GM12878 (cell line): ENCODE results near the gene CCDC27. TPM values are rescaled to one million over a fixed set of nuclear protein-coding genes. Genes with fewer than 3 reads are reported as not detected.

Experiments used
- ATAC-seq: fragments of 200-7000 bp; cut with Tn5 transposase; 3 replicates; pipeline ENCODE4 v1.9.1; 2020; ENCODE audit warnings: mild to moderate bottlenecking, moderate library complexity
- BruUV-seq: library from RNA; stranded (reverse); fragments of 400-500 nt; replicated peaks from 2 replicates; lab custom pipeline; 2021; lab: Mats Ljungman, UMichigan
- CTCF ChIA-PET: fragments of 300-600 bp; sonication (Branson Sonifier 250); formaldehyde crosslinking; extraction: SDS; loops from one replicate; lab custom pipeline; 2021; ENCODE audit warnings: inconsistent platforms; lab: Yijun Ruan, JAX
- POLR2A ChIA-PET: fragments of 350-600 bp; formaldehyde crosslinking; extraction: SDS; loops from one replicate; lab custom pipeline; 2021; ENCODE audit warnings: inconsistent platforms; lab: Charles Lee
- RAD21 ChIA-PET: fragments of 300-600 bp; sonication (Branson Sonifier 250); formaldehyde crosslinking; loops from one replicate; lab custom pipeline; 2023; ENCODE audit warnings: antibody characterized with exemption; ENCODE audit not compliant: unreplicated experiment; lab: Charles Lee
- SMC1A ChIA-PET: fragments of 300-600 bp; sonication (Branson Sonifier 250); formaldehyde crosslinking; loops from one replicate; lab custom pipeline; 2023; ENCODE audit not compliant: unreplicated experiment, uncharacterized antibody; lab: Charles Lee
- DNase-seq: peaks from one replicate; pipeline ENCODE4 v3.0.0-alpha.2; 2011; ENCODE audit warnings: low read depth, low spot score
- FAIRE-seq: peaks from 3 replicates; lab custom pipeline; 2011; peaks lifted over from hg19 to GRCh38; lab: Jason Lieb, UNC
- H2AFZ ChIP-seq: 2 replicates; pipeline ENCODE4 v1.6.0; 2011; ENCODE audit warnings: low read depth, low read length, control low read depth; ENCODE audit not compliant: control insufficient read depth
- H3K27ac ChIP-seq: 2 replicates; pipeline ENCODE4 v1.5.1; 2011; ENCODE audit warnings: control low read depth; ENCODE audit not compliant: control insufficient read depth, insufficient read depth
- H3K27me3 ChIP-seq, 2 experiments: replicated peaks in 1 of 2; 2 replicates each; pipeline versions ENCODE4 v1.6.0 to v1.6.1; 2011; ENCODE audit warnings: low read length in 1 of 2; ENCODE audit not compliant: control insufficient read depth in 2 of 2, insufficient read depth in 2 of 2
- H3K36me3 ChIP-seq, 2 experiments: 2 replicates each; pipeline ENCODE4 v1.5.1; 2011; ENCODE audit warnings: low read length in 1 of 2; ENCODE audit not compliant: control insufficient read depth in 2 of 2, insufficient read depth in 2 of 2
- H3K4me1 ChIP-seq: 2 replicates; pipeline ENCODE4 v1.6.1; 2011; ENCODE audit warnings: mild to moderate bottlenecking, low read length, moderate library complexity, mixed read lengths; ENCODE audit not compliant: control insufficient read depth, insufficient read depth
- H3K4me2 ChIP-seq: 2 replicates; pipeline ENCODE4 v1.6.0; 2011; ENCODE audit warnings: control low read depth; ENCODE audit not compliant: control insufficient read depth, insufficient read depth
- H3K4me3 ChIP-seq: fragments of 200-600 bp; sonication (generic); 2 replicates; pipeline ENCODE4 v1.5.1; 2016
- H3K79me2 ChIP-seq: 2 replicates; pipeline ENCODE4 v1.6.0; 2011; ENCODE audit warnings: low read length; ENCODE audit not compliant: control insufficient read depth, insufficient read depth
- H3K9ac ChIP-seq: 2 replicates; pipeline ENCODE4 v1.8.0; 2011; ENCODE audit warnings: low read length, control low read depth, mixed read lengths; ENCODE audit not compliant: control insufficient read depth, insufficient read depth
- H3K9me3 ChIP-seq: replicated peaks from 3 replicates; pipeline ENCODE4 v1.5.1; 2011; ENCODE audit warnings: mild to moderate bottlenecking, low read length; ENCODE audit not compliant: control insufficient read depth, insufficient read depth
- H4K20me1 ChIP-seq: 2 replicates; pipeline ENCODE4 v1.6.0; 2011; ENCODE audit not compliant: control insufficient read depth, insufficient read depth
- BRCA1 ChIP-seq: IDR thresholded peaks from 2 replicates; pipeline ENCODE4 v1.6.1; 2011; ENCODE audit warnings: low read depth, low read length, improper control_type of control experiment
- CBX5 ChIP-seq: sonication (generic); IDR thresholded peaks from 2 replicates; pipeline ENCODE4 v1.6.1; 2016; ENCODE audit warnings: low read depth, moderate library complexity, mild to moderate bottlenecking, inconsistent platforms
- MEF2A ChIP-seq: IDR thresholded peaks from 2 replicates; pipeline ENCODE4 v1.6.1; 2011; ENCODE audit warnings: low read depth, mild to moderate bottlenecking, low read length, moderate library complexity; ENCODE audit not compliant: insufficient read depth
- POLR2A ChIP-seq: IDR thresholded peaks from 2 replicates; pipeline ENCODE4 v1.6.1; 2011; ENCODE audit warnings: low read depth, mild to moderate bottlenecking, low read length
- WGBS: methylation state at CpG from one replicate; pipeline ENCODE4 v1.1.6; 2016; ENCODE audit warnings: low lambda C conversion rate; ENCODE audit not compliant: insufficient replicate concordance, insufficient coverage; ENCODE audit errors: missing lambda C conversion rate; 5-methylcytosine and 5-hydroxymethylcytosine counted together
- in situ Hi-C: fragments of 300-500 bp; cut with MboI; formaldehyde crosslinking; loops from 9 replicates; pipeline ENCODE4 v1.14.3; 2018; ENCODE audit warnings: mixed read lengths
- intact Hi-C: fragments of 100-400 bp; cut with micrococcal nuclease; formaldehyde crosslinking; loops from one replicate; pipeline ENCODE4 v1.14.2; 2022; ENCODE audit not compliant: unreplicated experiment
- polyA plus RNA-seq, 11 experiments: library from polyadenylated mRNA; depleted of rRNA in 4 of 11; unstranded in 6 of 11; stranded (reverse) in 5 of 11; fragments of >200 nt; fragmentation: Nextera tagmentation in 4 of 11; fragmentation: Illumina TruSeq in 1 of 11; extraction: Ambion mirVana in 4 of 11; extraction: Trizol in 1 of 11; gene quantifications; 1 replicate in 1 of 11; 2 replicates in 10 of 11; pipeline versions ENCODE4 v1.2.1 to v1.2.3, GENCODE V29; 2011 to 2016; ENCODE audit warnings: inconsistent platforms in 2 of 11, missing spikeins in 2 of 11, low read depth in 1 of 11
- total RNA-seq, 4 experiments: library from RNA; depleted of rRNA in 3 of 4; stranded (reverse); fragments of >200 nt in 3 of 4; fragmentation: Illumina TruSeq in 1 of 4; extraction: Trizol in 1 of 4; gene quantifications; 2 replicates each; pipeline versions ENCODE4 v1.2.1 to v1.2.3, GENCODE V29; 2013 to 2021

The CCDC27 gene
- total and polyA plus RNA-seq, 10 of the 15 experiments (the other 5 are each of a cell fraction or from before 2014, with no cell fraction given): 0.05 TPM; not detected in 9

- intact Hi-C loops (no loop called here), in situ Hi-C loops (no loop called here)
- 0 out of 2 replicates have a peak, but pooled peaks have one; percentile 2 for TF ChIP-seq POLR2A
- no peak for TF ChIP-seq MEF2A
- TF ChIP-seq, all 136 proteins: peak for 1
- Histone ChIP-seq H3K36me3 (peaks cover 0 to 30% of the 10 kb centered on the region in 2 experiments; a peak in 2 of 4 replicates), H3K9ac (no peak overlapping the region), H4K20me1 (no peaks in the 10 kb centered on the region), H3K27ac (no peak overlapping the region), H3K27me3 (no peaks in the 10 kb centered on the region), H2AFZ (no peak overlapping the region), H3K4me2 (no peak overlapping the region), H3K4me1 (no peaks in the 10 kb centered on the region), H3K9me3 (no peaks in the 10 kb centered on the region), H3K4me3 (no peak overlapping the region), H3K79me2 (no peaks in the 10 kb centered on the region)
- WGBS: 83% methylated on average over 29 of the region's 29 CpGs
- SMC1A ChIA-PET: no interaction called here
- POLR2A ChIA-PET: no interaction called here
- RAD21 ChIA-PET: no interaction called here
- DNase-seq: no peak
- CTCF ChIA-PET: no interaction called here
- ATAC-seq: no peak
- BruUV-seq: no TSS peak
- no peak for FAIRE-seq
Measured at GRCh38 chr1:3733094-3733882, 19.0 kb upstream of the CCDC27 start.

GRCh38 chr1:3733883-3734589 is 18.2 kb upstream of the CCDC27 start:
- SMC1A ChIA-PET: no interaction called here
- Histone ChIP-seq H3K27ac (no peak overlapping the region), H3K9me3 (no peaks in the 10 kb centered on the region), H3K4me2 (no peak overlapping the region), H3K79me2 (no peaks in the 10 kb centered on the region), H3K36me3 (peaks cover 0 to 29% of the 10 kb centered on the region in 2 experiments; a peak in 3 of 4 replicates), H4K20me1 (no peaks in the 10 kb centered on the region), H3K27me3 (no peaks in the 10 kb centered on the region), H3K4me1 (no peaks in the 10 kb centered on the region), H2AFZ (no peak overlapping the region), H3K9ac (no peak overlapping the region), H3K4me3 (no peak overlapping the region)
- no peak for FAIRE-seq
- WGBS: 79% methylated on average over 16 of the region's 17 CpGs
- intact Hi-C loops (no loop called here), in situ Hi-C loops (no loop called here)
- POLR2A ChIA-PET: no interaction called here
- TF ChIP-seq BRCA1 (no peak), POLR2A (peak; percentile 43; the same call in 1 of the 2 replicates), CBX5 (no peak)
- DNase-seq: no peak
- no peak for ATAC-seq
- CTCF ChIA-PET: interaction anchor here (1.5 kb wide), 1 partner anchor 9 kb away, joined by 5 read pairs; no protein-coding TSS in a partner anchor
- TSS peak; percentile 54 for BruUV-seq
- RAD21 ChIA-PET: no interaction called here
